ENCODE data around the gene SGK1.

DNA sequence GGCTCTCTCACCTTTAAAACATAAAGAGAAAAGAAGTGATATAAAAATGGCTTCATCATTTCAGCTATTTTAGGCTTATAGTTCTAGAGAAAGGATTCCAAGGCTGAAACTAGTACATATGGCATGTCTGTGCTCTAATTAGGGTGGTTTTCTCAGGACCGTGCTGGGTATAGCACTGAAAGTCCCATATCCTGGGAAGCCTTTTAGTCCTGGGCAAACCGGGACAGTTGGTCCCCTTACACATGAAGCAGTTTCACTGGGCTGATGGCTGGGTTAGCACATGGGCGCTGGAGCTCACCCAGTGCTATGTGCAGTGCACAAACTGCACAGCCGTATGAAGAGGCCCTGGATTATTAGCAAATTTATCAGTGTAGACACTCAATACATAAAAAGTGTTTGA, 110.5 kb downstream of the SGK1 start:
- TF ChIP-seq, protein P1, sequence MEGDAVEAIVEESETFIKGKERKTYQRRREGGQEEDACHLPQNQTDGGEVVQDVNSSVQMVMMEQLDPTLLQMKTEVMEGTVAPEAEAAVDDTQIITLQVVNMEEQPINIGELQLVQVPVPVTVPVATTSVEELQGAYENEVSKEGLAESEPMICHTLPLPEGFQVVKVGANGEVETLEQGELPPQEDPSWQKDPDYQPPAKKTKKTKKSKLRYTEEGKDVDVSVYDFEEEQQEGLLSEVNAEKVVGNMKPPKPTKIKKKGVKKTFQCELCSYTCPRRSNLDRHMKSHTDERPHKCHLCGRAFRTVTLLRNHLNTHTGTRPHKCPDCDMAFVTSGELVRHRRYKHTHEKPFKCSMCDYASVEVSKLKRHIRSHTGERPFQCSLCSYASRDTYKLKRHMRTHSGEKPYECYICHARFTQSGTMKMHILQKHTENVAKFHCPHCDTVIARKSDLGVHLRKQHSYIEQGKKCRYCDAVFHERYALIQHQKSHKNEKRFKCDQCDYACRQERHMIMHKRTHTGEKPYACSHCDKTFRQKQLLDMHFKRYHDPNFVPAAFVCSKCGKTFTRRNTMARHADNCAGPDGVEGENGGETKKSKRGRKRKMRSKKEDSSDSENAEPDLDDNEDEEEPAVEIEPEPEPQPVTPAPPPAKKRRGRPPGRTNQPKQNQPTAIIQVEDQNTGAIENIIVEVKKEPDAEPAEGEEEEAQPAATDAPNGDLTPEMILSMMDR (IDR thresholded peaks at IDR 0.05; ENCODE audit: poor library complexity): no peak
- TF ChIP-seq EZH2phosphoT487 (IDR thresholded peaks at IDR 0.05; ENCODE audit: low read depth, severe bottlenecking, unreplicated experiment): no peak

Data from hepatocyte (in vitro differentiated cells).